GM21390 (cell line): ENCODE data around the gene ST7.
"Not testable (repeated sequence)": the region's sequence is repeated elsewhere in the genome, so short reads cannot be mapped to it uniquely, and the experiment has no call there.

Experiments
- ATAC-seq: cut with Tn5 transposase; IDR thresholded peaks from one replicate; pipeline ENCODE4 v1.9.1; 2021; ENCODE audit not compliant: unreplicated experiment

Gene ST7

DNA sequence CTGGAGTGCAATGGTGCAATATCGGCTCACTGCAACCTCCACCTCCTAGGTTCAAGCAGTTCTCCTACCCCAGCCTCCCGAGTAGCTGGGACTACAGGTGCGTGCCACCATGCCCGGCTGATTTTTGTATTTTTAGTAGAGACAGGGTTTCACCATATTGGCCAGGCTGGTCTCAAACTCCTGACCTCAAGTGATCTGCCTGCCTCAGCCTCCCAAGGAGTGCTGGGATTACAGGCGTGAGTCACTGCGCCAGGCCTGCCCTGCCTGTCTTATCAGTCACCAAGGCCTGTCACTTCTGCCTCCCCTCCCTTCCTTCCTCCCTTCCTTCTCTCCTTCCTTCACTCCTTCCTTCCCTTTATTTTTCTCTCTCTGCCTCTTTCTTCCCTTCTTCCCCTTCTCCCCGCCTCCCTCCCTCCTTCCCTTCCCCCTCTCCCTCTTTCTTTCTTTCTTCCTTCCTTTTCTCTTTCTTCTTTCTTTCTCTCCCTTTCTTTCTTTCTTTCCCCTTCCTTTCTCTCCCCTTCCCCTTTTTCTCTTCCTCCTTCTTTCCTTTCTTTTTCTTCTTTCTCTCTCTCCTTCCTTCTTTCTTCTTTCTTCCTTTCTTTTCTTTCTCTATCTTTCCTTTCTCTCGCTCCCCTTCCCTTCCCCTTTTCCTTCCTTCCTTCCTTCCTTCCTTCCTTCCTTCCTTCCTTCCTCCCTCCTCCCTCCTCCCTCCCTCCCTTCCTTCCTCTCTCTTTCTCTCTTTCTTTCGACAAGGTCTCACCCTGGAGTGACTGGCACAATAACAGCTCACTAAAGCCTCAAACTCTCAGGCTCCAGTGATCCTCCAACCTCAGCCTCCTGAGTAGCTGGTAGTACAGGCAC, 3.1 kb upstream of the ST7 start:
- ATAC-seq, result no peak

DNA sequence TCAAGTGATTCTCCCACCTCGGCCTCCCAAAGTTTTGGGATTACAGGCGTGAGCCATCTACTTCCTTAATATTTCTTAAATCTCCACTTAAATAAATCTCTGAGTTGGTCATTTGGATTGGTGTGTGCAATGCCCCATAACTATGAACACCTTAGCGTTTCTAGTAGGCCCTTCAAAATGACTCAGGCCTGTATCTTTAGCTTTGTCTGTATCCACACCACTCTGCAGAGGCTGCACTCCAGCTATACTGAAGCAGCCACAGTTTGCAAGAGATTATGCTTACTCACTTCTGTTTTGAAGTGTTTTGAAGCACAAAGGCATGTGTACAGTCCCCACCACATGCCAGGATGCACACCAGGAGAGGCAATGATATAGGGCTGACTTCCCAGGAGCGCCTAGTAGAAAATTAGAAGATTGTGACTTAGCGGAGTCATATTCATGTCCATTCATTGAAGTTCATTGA, 2.4 kb upstream of the ST7 start:
- no peak for ATAC-seq

DNA sequence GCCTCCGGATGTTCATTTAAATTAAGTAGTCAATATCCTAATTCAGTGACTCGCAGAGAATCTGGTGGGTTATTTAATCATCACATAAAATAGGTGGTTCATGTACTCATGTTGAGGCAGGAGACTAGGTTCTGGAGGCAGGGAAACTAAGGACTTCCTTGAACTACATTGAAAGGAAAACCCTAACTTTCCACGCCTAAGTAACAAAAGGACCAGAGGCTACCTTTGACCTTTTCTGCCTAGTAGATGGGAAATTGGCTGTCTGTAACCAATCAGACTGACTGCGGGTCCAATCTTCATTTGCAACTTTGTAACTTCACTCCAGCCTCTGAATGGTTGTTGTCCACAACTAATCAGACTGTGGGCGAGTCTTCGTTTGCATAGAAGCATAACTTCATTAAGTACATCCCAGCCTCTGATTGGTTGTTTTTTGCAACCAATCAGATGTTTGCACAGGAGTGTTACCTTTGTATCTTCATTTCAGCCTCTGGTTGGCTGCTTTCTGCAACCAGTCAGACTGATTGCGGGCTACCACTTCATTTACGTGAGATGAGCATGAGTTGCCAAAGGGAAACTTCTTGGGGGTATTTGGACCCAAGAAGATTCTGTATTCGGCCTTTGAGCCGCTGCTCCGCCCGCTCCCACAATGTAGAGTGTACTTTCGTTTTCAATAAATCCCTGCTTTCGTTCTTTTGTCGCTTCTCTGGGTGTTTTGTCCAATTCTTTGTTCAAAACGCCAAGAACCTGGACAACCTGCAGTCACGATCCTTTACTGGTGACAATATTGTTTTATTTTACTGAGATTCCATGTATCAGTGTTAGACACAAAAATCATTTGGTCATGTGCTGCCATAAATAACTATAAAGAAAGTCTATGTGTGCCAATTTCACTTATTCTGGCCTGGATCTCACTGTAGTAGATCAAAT, 1.7 kb upstream of the ST7 start:
- ATAC-seq, result no peak

DNA sequence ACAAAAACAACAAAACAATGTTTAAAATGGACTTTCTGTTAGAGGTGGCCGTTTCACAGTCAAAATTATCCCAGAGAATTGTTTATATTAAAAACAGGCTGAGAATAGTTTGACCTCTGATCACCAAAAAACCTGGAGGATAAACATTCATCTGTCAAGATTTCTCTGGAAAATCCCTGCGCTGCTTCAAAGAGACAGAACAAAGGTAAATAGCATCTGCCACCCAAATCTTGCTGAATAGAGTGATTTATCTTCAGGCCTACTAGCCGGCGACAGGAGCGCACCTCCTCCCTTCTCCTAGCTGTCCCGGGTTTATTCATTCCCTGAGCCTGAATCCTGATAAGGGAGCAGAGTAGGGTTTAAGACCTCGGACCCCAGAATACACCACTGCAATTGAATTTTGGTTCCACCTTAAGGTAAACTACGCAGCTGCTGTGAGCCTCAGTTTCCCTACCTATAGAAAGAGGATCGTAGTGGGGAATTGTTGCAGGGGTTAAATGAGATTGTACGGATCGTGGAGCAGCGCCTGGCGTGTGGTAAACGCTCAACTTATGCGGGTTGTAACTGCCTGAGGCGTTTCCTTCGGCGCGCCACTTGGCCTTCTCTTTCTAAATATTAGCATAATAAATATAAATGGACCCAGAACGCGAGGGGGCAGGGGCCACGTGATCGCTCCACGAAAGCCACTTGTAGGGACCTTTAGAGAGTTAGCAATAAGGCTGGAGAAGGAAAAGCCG, 498 bp upstream of the ST7 start:
- ATAC-seq, result peak; percentile 11

DNA sequence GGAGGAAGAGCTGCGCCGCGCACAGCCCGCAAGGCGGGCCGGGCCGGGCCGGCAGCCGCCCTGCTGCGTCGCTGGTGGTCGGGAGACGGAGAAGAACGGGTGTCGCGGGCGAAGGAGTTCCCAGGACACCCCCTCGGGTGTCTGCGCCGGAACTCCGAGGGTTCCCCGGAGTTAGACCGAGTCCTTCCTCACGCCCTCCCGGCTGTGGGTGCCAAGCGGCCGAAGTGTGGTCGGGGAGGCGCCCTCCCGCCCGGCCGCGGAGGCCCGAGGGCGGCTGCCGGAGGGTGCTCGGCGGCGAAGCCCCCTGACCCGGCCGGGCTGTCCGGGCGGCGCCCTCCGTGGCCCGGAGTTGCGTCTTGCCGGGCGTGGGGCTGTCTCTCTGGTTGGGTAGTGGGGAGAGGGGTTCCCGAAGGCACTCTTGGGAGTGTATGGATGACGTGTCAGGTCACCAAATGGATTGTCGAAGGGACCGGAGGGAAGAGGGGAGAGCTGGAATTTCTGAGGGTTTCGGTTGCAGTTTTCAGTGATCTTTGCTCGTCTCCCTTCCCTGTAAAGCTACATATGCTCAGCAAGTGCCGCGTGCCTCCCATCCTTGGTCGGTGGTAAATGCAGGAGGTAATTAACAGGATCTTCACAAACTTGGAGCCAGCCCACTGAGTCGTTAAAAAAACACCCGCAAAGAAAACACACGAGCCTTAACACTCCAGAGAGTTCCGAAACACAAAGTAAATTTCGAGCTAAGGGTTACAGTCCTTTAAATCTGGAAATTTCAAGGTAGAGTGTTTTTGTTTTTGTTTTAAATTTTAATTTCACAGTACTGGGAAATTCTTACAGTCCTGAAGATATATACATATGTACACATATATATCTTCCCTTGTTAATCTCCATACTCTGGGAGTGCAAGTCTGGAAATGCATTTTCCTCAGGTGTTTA, 871 bp downstream of the ST7 start:
- peak; percentile 19 for ATAC-seq

DNA sequence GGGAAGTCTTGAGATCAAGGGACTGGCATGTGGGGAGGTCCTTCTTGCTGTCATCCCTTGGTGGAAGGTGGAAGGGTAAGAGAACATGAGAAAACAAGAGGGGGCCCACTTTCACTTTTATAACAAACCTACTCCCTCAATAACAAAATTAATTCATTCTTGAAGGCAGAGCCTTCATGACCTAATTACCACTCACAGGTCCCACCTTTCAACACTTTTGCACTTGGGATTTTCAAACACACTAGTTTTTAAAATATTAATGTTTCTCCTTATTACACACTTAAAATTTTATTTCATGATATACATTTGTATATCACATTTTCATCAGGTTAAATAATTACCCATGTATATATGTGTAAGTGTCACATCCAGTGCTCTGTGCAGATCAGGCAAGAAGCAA, 2.0 kb downstream of the ST7 start:
- ATAC-seq, result no peak

DNA sequence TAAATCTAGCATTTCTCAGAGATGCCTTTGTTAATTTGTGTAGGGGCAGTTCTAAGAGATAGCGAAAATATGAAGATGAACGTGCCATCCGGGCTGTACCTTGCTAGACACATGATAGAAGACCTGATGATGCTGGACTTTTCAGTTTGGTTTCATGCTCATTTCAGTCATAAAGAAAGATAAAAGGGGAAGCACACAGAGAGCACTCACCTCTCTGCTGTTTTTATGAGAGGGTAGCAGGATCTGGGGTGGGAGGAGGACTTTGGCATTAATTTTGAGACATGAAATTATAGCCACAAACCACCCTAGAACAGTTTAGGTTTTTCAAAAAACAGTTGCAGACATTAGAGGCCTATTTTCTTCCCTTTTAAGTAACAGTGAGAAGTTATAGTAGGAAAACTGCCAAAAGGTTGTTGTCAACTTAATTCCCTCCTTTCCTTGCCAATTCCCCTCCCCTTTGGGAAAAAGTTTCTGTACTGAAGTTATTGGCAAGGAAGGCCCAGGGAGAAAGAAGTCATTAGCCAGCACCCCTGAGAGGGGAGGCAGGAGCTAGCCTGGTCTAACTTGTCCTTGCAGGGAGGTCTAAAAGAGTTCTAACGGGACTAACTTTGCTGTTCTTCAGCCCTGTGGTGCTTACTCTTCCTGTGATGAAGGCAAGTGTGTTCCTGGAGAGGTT, 2.6 kb downstream of the ST7 start:
- ATAC-seq, result peak; percentile 72

DNA sequence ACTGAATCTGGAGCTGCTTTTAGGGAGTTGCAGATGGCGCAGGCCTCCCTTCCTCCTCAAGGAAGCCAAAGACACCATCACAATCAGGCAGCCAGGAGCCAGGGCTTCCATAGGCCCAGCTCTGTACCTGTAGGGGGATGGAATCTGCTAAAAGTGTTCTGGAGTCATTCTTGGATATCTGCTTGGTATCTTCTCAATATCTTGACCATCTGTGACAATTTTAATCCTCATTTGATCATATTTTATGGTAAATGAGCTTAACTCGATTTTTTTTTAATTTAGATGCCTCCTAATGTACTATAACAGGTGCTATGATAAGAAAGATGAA, 3.1 kb downstream of the ST7 start:
- no peak for ATAC-seq

DNA sequence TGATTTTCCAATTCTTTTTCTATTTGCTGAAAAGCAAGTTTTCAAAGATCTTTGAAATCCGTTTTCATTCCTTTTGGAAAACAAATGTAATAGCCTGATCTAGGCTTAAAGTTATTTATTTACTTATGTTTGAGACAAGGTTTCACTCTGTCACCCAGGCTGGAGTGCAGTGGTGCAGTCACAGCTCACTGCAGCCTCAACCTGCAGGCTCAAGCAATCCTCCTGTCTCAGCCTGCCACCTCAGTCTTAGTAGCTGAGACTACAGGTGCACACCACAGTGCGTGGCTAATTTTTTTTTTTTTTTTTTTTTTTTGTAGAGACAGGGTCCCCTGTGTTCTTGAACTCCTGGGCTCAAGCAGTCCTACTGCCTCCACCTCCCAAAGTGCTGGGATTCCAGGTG, 4.6 kb downstream of the ST7 start:
- peak; percentile 27 for ATAC-seq

DNA sequence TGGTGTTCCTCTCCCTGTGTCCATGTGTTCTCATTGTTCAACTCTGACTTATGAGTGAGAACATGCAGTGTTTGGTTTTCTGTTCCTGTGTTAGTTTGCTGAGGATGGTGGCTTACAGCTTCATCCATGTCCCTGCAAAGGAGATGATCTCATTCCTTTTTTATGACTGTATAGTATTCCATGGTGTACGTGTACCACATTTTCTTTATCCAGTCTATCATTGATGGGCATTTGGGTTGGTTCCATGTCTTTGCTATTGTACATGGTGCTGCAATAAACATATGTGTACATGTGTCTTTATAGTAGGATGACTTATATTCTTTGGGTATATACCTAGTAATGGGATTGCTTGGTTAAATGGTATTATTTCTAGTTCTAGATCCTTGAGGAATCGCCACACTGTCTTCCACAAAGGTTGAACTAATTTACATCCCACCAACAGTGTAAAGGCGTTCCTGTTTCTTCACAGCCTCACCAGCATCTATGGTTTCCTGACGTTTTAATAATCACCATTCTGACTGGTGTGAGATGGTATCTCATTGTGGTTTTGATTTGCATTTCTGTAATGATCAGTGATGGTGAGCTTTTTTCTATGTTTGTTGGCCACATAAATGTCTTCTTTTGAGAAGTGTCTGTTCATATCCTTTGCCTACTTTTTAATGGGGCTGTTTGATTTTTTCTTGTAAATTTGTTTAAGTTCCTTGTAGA, 8.8 kb downstream of the ST7 start:
- not testable (repeated sequence) for ATAC-seq

DNA sequence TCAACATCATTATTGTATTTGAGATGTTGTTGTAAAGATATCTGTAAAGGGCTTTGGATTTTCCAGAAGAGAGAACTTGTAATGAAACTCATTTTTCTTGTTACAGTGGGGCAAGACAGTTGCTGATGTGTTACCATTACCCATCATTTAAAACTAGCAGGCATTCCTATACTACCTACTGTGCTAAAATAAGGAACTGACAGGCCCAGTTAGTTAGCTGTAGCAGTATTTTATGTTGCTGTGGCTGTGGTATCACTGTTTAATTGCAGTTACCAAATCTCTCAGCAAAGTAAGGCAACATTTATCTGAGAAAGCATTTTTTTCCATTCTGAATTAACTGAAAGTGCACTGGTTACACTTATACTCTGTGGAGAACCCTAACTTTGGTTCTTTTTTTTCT, 9.9 kb downstream of the ST7 start:
- no peak for ATAC-seq

DNA sequence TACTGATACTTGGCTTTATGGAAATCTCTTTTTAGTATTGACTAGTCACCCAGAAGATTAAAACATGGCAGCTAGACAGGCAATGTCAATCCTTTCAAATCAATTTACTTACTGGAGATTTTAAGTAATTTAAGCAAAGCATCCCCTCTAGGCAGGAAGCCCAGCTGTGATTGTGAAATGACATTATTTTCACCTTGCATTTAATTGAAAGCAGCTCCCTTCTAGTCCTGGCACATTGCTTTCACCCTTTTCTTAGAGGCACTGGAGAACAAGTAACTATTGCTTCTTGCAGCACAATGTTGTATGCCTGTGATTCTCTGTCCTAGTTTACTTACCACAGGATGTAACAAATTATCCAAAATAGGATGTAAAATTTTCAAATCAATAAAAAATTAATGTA, 13.3 kb downstream of the ST7 start:
- no peak for ATAC-seq

DNA sequence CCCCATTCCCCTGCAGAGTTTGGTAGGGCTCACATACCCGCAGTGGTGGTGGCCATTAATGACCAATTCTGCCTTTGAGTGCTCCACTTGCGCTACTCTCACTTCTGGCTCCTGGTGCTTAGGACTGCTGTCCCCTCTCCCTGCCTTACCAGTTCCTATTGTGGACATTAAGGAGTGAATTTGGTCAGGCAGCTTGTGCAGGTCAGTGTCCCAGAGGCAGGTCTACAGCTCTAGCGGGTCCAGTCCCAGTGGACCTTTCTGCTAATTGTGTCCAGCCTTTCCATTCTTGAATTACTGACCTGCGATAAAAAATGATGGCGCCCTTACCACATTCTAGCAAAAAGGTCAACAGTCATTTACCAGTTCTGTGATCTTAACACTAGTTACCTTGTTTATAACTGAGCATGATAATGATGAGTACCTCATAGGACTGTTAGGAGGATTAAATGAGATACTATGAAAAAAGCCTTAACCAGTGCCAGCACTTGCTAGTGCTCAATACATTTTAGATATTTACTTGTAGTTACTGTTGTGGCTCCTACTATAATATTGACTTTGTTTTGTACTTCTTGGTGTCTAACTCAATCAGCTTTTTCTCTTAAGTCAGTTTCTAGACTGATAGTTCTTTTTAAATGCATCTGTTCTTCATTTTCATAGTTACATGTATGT, 14.1 kb downstream of the ST7 start:
- ATAC-seq, result no peak

DNA sequence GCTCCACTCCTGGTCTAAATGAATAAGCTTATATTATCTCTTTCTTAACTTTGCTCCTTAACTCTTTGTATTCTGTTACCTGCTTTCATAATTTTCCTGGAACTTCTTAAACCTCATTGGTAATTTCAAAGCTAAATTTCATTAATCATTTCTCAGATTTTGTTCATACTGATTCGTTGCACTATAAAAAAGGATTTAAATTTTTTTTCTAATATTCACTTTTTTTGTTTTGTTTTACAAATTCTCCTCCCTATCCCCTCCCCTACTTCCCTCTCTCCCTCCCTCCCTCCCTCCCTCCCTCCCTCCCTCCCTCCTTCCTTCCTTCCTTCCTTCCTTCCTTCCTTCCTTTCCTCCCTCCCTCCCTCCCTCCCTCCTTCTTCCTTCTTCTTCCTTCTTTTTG, 14.7 kb downstream of the ST7 start:
- ATAC-seq, result no peak

DNA sequence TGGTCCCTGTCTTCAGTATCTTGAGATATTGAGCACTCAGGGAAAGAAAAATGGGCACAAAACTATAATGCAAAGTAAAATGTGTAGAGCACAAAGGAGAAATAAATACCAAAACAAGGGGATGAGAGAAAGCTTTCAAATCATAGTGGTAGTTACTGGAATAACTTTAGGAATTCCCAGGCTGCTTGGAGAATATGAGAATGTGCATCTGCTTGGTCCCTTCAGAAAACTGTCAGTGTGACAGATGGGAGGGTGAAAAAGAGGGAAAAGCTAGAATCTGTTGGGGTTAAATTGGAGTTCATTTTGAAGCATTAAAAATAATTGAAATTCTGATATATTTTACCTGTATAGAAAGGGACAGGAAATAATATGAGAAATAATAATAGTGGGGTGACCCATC, 15.3 kb downstream of the ST7 start:
- ATAC-seq, result no peak

DNA sequence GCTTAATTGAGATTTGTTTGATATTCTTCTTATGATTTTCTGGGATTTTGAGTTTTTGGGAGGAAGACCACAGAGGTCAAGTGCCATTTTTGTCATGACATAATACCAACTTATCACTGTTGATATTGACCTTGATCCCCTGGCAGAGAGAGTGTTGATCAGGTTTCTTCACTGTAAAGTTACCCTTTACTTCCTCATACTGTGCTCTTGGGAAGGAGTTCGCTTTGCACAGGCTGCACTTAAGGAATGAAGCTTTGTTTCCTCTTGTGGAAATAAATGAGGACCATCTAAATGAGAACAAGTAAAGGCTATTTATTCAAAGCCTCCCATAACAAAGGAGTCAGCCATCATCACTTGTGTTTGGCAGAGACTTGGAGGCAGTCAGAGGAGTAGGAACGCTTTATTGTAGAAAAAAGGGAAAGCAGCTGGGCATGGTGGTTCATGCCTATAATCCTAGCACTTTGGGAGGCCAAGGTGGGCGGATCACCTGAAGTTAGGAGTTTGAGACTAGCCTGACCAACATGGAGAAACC, 16.1 kb downstream of the ST7 start:
- no peak for ATAC-seq

DNA sequence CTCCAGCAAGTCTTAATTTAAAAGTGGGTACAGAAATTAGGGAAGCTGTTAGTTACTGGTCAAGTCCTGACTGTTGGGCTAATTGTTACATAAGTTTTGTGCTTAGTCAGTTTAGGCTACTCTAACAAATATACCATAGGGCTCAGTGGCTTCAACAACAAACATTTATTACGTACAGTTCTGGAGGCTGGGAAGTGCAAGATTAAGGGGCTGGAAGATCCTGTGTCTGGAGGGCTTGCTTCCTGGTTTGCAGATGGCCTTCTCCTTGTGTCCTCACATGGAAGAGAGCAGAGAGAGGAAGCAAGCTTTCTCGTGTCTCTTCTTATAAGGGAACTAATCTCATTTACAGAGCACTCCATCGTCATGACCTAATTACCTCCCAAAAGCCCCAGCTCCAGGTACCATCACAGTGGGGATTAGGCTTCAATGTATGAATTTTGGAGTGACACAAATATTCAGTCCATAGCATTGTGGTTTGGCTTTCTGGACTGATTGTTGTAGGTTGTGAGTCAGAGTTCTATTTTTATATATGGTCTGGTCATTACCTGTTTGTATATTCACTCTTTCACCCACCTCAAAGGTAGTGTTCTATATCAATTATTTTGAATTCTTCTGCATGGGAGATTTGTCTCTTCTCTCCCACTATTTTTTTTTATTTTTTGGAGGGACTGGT, 17.1 kb downstream of the ST7 start:
- peak; percentile 74 for ATAC-seq

DNA sequence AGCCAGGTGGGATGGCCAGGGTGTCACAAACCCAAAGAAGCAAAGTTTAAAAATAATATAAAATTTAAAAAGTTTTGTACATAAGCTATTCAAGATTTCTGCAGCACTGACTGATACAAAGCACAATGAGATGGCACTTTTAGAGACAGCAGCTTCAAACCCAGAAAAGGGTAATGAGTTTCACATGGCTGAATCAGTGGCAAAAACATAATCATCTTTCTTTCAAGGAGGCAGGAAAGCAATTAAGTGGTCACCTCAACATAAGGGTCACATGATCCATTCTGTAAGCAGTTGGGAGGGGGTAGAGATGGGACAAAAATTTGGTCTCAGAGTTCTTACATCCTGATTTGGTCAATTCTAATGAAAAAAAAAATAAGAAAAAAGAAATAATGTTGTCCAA, 17.9 kb downstream of the ST7 start:
- not testable (repeated sequence) for ATAC-seq
